ENCODE results near the gene LMO7.
A peak's percentile ranks its signal among the peaks of the same experiment; 100 is the strongest.

Gene LMO7

GRCh38 chr13:75801388-75801945 lies 165.3 kb downstream of the LMO7 start:
- no peak for DNase-seq (ENCODE audit: low spot score)

- DNase-seq (ENCODE audit: low spot score) = no peak
Measured at GRCh38 chr13:75802161-75802560, 166.0 kb downstream of the LMO7 start.

DNA sequence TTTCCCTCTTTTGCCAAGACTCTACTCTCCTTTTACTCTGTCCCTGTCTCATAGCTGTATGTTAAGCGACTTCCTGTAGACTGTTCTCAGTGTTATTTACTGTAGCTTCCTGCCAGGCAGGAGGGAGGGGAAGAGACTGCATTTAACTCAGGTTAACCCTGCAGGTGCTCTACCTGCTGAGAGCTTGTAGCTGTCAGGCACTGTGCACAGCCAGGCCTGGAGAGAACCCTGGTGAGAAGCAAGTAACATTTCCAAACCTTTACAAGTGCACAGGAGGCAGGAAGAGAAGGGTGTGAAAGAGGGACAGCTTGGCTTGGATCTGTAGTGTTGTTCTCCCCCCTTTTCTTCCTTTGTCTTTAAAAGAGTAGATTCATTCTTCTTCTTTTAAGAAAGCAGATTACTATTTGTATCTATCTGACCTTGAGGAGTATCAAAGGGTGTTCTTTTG lies 167.1 kb downstream of the LMO7 start:
- DNase-seq (ENCODE audit: low spot score) = no peak

DNA sequence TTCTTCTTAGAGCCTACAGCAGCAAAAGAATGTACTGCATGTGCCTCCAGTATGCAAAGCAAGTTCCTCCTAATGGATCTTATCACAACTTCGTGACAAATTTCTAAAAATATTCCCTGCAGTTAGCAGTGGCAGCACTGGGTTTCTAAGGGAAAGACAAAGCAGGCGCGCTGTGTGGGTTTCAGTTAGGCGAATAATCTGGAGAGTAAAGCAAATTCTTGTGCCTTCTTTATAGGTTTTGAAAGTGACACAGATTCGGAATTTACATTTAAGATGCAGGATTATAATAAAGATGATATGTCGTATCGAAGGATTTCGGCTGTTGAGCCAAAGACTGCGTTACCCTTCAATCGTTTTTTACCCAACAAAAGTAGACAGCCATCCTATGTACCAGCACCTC lies 167.9 kb downstream of the LMO7 start:
- DNase-seq (ENCODE audit: low spot score) = peak; percentile 29

- no peak for DNase-seq (ENCODE audit: low spot score)
Measured at GRCh38 chr13:75804605-75805004, 168.5 kb downstream of the LMO7 start.

DNA sequence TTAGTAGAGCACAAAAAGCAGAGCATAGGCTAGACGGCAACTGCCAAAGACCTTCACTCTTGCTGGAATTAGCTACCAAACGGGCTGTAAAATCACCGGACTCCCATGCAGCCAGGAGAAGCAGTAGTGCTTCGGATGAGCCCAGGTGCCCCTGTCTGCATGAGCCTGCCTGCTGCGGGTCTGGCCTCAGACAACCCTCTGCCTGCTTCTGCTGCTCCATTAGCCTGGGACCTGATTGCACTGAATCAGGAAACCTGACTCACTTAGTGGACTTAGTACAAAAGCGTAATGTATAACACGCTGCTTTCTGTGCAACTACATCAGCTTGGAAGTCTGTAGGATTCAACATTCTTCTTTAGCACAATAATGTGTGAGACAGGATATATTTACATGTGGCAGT lies 170.0 kb downstream of the LMO7 start:
- no peak for DNase-seq (ENCODE audit: low spot score)

DNA sequence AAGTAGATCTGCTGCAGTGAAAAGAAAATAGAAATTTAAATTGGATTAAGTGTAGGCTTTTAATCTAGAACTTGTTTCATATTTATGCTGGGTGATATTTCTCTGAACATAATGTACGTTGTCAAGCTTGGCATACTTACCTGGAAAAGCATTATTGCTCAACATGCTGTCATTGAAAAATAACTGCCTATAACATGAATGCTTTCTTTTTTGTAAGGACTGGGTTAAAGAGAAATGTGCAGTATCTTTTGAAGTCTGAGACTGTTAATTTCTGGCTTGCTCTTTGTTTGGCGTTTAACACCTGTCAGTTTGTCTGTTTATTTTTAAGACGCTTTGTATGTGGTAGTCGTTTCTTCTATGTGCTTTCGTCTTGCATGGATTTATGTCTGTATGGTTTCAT lies 175.2 kb downstream of the LMO7 start:
- DNase-seq (ENCODE audit: low spot score) = no peak

GRCh38 chr13:75811841-75812240 lies 175.7 kb downstream of the LMO7 start:
- DNase-seq (ENCODE audit: low spot score) = no peak

DNA sequence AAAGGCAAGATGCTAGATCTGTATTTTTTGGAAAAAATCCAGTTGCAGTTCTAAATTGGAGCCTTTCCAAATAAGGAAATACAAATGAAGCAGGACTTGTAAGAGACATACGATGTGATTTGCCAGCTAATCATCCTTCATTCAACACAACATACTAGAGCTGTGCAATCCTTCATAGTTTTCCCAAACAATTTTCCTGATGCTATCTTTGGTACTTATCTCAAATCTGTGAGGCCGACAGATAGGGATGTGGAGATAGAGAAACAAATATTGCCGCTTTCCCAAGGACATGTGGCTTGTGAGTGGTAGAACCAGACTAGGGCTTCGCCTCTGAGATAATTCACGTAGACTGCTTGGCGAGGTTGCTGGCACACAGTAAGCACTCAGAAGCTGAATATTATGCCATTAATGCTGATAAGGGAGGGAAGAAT lies 176.6 kb downstream of the LMO7 start:
- no peak for DNase-seq (ENCODE audit: low spot score)

GRCh38 chr13:75813323-75813722 lies 177.2 kb downstream of the LMO7 start:
- no peak for DNase-seq (ENCODE audit: low spot score)

- DNase-seq (ENCODE audit: low spot score) = no peak
Measured at GRCh38 chr13:75818179-75818967, 182.2 kb downstream of the LMO7 start.

GRCh38 chr13:75818968-75819225 lies 182.8 kb downstream of the LMO7 start:
- DNase-seq (ENCODE audit: low spot score) = no peak

GRCh38 chr13:75825161-75825560 lies 189.0 kb downstream of the LMO7 start:
- no peak for DNase-seq (ENCODE audit: low spot score)

DNA sequence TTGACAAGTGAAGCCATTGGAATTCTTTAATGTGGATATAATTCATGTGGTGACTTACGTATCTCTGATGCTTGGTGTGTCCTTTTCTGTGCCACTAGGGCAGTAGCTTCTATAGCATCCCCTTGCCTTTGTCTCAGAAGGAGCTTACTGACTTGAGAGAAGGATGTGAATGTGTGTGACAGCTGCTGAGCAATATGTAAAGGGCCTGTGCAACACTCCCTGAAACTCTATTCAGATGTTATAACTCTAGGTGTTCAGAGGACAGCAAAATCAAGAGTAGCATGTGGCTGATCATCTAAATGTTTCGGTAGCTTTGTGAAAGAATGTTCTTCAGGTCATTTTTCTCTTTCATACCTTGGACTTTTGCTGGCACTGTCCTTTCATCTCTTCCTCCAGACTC lies 189.5 kb downstream of the LMO7 start:
- DNase-seq (ENCODE audit: low spot score) = no peak

DNA sequence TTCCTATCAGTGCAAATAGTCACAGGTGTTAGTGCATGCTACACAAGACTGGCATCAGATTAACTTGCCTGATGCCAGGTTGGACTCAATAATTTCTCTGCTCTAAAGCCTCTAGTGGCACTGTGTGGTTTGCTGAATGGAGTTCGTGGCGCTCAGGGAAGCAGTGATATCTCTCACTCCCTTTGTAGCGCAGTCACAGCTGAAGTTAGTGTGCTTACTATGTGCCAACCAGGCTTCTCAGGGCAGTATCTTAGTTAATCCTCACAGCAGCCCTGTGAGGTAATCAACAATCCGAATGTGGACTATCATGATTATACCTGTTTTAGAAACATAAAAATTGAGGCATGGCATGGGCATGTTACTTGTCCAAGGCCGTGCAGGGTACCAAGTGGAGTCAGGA lies 190.3 kb downstream of the LMO7 start:
- no peak for DNase-seq (ENCODE audit: low spot score)

- DNase-seq (ENCODE audit: low spot score) = no peak
Measured at GRCh38 chr13:75829830-75830229, 193.7 kb downstream of the LMO7 start.

GRCh38 chr13:75830842-75831241 lies 194.7 kb downstream of the LMO7 start:
- no peak for DNase-seq (ENCODE audit: low spot score)

DNA sequence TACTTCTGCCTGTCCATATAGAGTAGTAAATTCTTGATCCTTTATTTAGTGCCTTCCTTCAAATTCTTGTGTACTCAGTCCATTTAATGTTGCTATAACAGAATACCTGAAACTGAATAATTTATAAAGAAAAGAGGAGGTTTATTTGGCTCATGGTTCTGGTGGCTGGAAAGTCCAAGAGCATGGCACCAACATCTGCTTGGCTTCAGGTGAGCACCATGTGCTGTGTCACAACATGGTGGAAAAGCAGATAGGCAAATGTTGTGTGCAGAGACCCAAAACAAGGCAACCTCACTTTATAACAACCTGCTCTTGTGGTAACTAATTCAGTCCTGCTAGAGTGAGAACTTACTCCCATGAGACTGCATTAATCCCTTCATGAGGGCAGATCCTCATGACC lies 195.3 kb downstream of the LMO7 start:
- DNase-seq (ENCODE audit: low spot score) = no peak

GRCh38 chr13:75832812-75833211 lies 196.7 kb downstream of the LMO7 start:
- no peak for DNase-seq (ENCODE audit: low spot score)

GRCh38 chr13:75836441-75836840 lies 200.3 kb downstream of the LMO7 start:
- DNase-seq (ENCODE audit: low spot score) = no peak

- DNase-seq (ENCODE audit: low spot score) = no peak
Measured at GRCh38 chr13:75838366-75839005, 202.4 kb downstream of the LMO7 start.

GRCh38 chr13:75839406-75839805 lies 203.3 kb downstream of the LMO7 start:
- DNase-seq (ENCODE audit: low spot score) = no peak

- DNase-seq (ENCODE audit: low spot score) = no peak
Measured at GRCh38 chr13:75841905-75842304, 205.8 kb downstream of the LMO7 start.

GRCh38 chr13:75843074-75843473 lies 206.9 kb downstream of the LMO7 start:
- DNase-seq (ENCODE audit: low spot score) = no peak

All from Ammon's horn (tissue), 1 donor.